ENCODE data around the gene LARGE1. TPM values are rescaled to one million over a fixed set of nuclear protein-coding genes. Genes with fewer than 3 reads are reported as not detected.

Gene LARGE1
- total and polyA plus RNA-seq, 2 of the 8 experiments (the other 6 are each of a cell fraction or from before 2014, with no cell fraction given): 43.7 to 83.0 TPM

- no peaks in the 10 kb centered on the region for H3K79me2 ChIP-seq (ENCODE audit: control insufficient read depth in 1 of 2, insufficient read depth in 2 of 2, low read length in 2 of 2)
- no peak overlapping the region for H4K8ac ChIP-seq (ENCODE audit: extremely low read depth, insufficient read depth, low read length)
- no peak overlapping the region for H4K5ac ChIP-seq (ENCODE audit: insufficient read length, low read depth, low read length)
- no peaks in the 10 kb centered on the region for H3K23me2 ChIP-seq (ENCODE audit: low read depth, low read length)
- H3K36me3 ChIP-seq (ENCODE audit: control insufficient read depth in 2 of 4, insufficient read depth in 4 of 4, low read length in 3 of 4): peaks cover 0 to 3% (median 0%) of the 10 kb centered on the region in 4 experiments; a peak in 2 of 8 replicates
- no peak overlapping the region for H2BK12ac ChIP-seq (ENCODE audit: low read depth, low read length)
- no peak overlapping the region for H2BK120ac ChIP-seq (replicated peaks; ENCODE audit: low read depth, low read length)
- ChIA-PET POLR2A (ENCODE audit: partially characterized antibody) (no interaction called here), CTCF (ENCODE audit: partially characterized antibody) (no interaction called here)
- no peak overlapping the region for H3K27ac ChIP-seq (ENCODE audit: low read depth, low read length)
- H3K4me2 ChIP-seq (ENCODE audit: insufficient read depth in 1 of 2, low read depth in 2 of 2, low read length in 2 of 2): no peak overlapping the region
- H3K79me1 ChIP-seq (ENCODE audit: low read depth, low read length): no peaks in the 10 kb centered on the region
- no peak for FAIRE-seq
- H2BK20ac ChIP-seq (ENCODE audit: low read length): no peak overlapping the region
- no peaks in the 10 kb centered on the region for H3K9me3 ChIP-seq (ENCODE audit: insufficient read depth in 2 of 2, low read depth in 1 of 2, low read length in 1 of 2)
- no peak overlapping the region for H3K56ac ChIP-seq (replicated peaks; ENCODE audit: insufficient read length, low read depth, low read length)
- H3K27me3 ChIP-seq (replicated peaks in 1 of 4; ENCODE audit: control insufficient read depth in 3 of 4, extremely low read depth in 1 of 4, insufficient read depth in 3 of 4, low read length in 3 of 4): peaks cover 0 to 9% (median 0%) of the 10 kb centered on the region in 4 experiments; a peak in 1 of 7 replicates
- no peak overlapping the region for H2AK5ac ChIP-seq (ENCODE audit: low read depth, low read length)
- H4K91ac ChIP-seq (replicated peaks; ENCODE audit: insufficient read length, low read length): no peak overlapping the region
- no peak overlapping the region for H3K23ac ChIP-seq (ENCODE audit: insufficient read length)
- H3K18ac ChIP-seq (ENCODE audit: extremely low read depth, low read length): no peak overlapping the region
- peaks cover 2 to 3% of the 10 kb centered on the region in 2 experiments for H4K20me1 ChIP-seq (replicated peaks in 1 of 2; ENCODE audit: control insufficient read depth in 1 of 2, insufficient read depth in 2 of 2, low read length in 2 of 2)
- no peak overlapping the region for H3K4ac ChIP-seq (replicated peaks; ENCODE audit: insufficient read length, low read depth, low read length)
- no peak for DNase-seq (ENCODE audit: low read depth in 1 of 2, low spot score in 2 of 2)
- H3K4me1 ChIP-seq (replicated peaks in 1 of 4; ENCODE audit: control insufficient read depth in 3 of 4, insufficient read depth in 4 of 4, low read length in 3 of 4): no peaks in the 10 kb centered on the region
- H2AFZ ChIP-seq (ENCODE audit: low read length): no peak overlapping the region
- no peak overlapping the region for H3K4me3 ChIP-seq (ENCODE audit: extremely low read depth in 1 of 4, insufficient read depth in 2 of 4, low read depth in 3 of 4, low read length in 4 of 4)
- WGBS, 2 experiments (ENCODE audit: extremely low coverage in 1 of 2, insufficient coverage in 1 of 2, insufficient read length in 1 of 2, insufficient replicate concordance in 2 of 2, low coverage in 1 of 2, low lambda C conversion rate in 2 of 2, missing lambda C conversion rate in 1 of 2): 93% methylated on average over 5 of the region's 5 CpGs; no CpG with 5 or more reads in 1 of the 2 experiments
- no peak overlapping the region for H3K9ac ChIP-seq (replicated peaks in 1 of 4; ENCODE audit: extremely low read depth in 1 of 4, low read depth in 3 of 4, low read length in 3 of 4)
- no peak overlapping the region for H2BK5ac ChIP-seq (ENCODE audit: low read depth, low read length)
- H3K14ac ChIP-seq (ENCODE audit: insufficient read length): no peak overlapping the region
- H2BK15ac ChIP-seq (ENCODE audit: low read length): no peak overlapping the region
- no peak for TF ChIP-seq SIRT6 (IDR thresholded peaks at IDR 0.05; ENCODE audit: low read length)
- no peak for TF ChIP-seq EGR1 (IDR thresholded peaks at IDR 0.05; ENCODE audit: borderline replicate concordance, low read depth, low read length)
- no peak for TF ChIP-seq BRCA1 (IDR thresholded peaks at IDR 0.05; ENCODE audit: low read depth, low read length)
- TF ChIP-seq, protein P1, sequence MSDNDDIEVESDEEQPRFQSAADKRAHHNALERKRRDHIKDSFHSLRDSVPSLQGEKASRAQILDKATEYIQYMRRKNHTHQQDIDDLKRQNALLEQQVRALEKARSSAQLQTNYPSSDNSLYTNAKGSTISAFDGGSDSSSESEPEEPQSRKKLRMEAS (IDR thresholded peaks at IDR 0.05): no peak
Observed at GRCh38 chr22:33362702-33363101, 557.6 kb downstream of the LARGE1 start.
